ENCODE measurements around the gene AACS.

AACS gene

DNA sequence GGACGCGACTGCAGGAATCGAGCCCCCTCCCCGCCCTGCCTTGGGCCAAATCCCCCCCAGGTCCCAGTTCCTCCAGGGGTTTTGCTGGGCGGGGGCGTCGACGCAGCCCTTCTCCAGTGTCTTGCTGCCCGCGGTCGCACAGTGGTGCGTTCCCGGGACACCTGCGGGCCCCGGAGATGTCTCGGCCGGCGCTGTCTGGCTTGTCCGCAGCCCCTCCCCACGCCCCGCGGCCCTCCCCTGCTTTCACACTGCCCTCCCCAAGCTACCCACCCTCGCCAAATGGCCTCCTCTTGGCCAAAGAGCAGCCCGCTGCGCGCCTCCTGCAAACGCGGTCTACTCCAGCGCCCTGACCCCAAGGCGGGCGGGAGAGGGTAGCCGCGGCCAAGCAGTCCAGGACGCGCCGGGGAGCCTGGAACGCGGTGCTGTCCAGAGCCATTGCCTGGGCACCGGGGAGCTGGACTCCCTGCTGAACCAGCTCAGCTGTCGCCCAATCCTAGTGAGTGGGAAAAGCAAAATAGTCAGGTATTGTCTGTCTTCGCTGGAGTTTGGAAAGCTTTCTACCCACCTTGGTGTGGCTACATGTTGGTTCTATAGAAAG is 122.0 kb downstream of the AACS start:
- no peak for DNase-seq

DNA sequence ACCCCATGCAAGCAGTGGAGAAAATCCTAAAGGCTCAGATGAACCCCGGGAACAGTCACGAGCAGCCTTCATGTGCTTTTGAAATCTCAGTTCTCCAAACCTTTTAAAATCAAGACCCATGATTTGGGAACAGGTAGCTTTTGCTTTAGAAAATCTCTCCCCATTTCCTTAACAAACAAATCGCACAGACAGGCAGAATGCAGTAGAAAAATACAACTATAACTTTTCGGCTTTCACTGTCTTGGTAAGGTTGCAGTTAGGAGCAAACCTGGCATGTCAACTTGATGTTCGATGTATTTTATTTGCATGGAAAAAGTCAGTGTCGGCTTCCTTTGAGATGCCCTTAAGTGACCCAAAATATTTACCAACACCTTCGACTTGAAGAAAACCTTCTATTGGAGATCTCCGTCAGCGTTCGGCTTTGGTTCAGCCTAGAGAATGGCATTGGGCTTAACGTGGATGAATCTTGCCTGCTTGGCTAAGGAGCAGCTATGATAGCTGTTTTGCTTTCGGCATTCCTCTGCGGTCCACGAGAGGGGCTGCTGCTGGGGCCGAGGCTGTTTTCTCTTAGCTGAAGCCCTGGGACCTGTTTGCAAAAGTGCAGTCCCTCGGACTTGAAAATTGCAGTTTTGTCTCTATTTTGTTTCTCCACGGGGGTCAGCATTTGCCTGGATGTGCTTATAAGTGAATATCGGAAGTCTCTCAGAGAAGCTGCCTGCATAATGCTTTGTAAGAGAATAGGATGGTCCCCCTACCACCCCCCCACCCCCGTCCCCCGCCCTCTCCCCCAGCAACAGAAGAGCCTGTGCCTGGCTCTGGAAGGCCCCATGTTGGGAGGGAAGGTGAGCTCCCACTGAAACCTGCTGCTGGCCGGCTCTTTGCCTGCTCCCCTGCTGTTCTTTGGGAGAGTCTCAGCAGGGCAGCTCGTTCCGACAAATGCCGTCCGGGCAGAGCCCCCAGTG is 122.8 kb downstream of the AACS start:
- no peak for DNase-seq

DNA sequence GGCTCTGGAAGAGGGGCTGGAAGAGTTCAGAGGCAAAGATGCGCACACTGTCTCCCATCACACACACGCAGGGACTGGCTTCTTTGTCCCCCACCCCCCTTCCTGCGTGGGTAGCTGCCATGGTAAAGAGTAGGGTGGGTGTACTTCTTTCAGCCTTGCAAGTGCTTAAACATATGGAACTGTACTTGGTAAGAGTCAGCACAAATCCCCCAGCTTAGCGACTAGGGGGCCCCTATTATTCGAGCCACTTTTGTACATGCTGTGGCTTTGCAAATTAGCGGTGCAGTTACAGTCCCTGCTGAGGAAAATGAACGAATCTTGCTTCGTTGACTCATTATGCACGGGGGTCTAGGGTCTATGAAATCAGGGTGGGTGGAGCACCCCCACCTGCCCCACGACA is 123.8 kb downstream of the AACS start:
- DNase-seq, result no peak

DNA sequence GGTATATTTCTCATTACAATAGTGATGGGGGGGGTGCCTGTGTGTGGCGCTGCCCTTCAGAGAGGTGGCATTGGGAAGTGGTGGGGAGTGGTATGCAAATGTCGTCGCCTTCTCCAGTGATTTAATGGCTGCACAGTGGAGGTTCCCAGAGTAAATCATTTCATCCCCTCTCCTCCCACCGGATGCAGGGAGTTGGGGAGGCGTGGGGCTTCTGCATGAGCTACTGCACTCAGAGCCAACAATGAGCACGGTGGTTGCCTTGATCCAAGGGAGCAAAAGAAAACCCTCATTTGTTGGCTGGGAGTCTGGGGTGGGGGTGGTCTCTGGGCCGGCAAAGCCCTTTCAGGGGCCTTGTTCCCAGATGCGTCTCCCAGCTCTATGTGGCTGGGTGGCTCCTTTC is 124.3 kb downstream of the AACS start:
- DNase-seq, result no peak

DNA sequence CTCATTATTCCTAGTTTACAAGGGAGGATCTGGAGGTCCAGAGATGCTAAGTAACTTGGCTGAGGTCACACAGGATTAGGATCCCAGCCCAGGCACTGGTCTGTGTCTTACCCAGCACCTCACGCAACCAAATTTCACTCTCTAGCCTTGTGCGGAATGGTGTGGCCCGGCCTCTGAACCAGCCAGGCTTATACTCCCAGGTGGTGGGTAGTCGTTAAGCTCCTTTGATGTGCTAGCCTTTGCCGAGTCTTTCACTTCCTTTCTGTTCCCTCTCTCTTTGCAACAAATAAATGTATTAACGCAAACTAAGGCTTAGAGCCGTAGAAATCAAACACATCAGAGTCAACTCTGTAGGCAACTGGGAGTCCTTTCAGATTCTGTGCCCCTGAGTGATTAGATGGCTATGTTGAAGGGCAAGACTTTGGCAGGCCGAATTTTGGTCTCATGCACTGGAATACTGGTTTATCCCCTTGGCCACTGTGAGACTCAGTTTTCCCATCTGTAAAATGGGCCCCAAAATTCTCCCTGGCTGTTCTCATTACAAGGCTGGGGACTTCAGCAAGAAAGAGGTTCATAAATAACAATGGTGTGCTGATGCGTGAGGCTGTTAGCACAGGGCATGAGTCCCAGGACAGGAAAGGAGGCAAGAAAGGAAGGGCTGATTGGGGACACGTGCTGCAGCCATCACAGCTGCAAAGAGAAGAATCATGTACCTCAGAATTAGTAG is 126.3 kb downstream of the AACS start:
- DNase-seq, result no peak

DNA sequence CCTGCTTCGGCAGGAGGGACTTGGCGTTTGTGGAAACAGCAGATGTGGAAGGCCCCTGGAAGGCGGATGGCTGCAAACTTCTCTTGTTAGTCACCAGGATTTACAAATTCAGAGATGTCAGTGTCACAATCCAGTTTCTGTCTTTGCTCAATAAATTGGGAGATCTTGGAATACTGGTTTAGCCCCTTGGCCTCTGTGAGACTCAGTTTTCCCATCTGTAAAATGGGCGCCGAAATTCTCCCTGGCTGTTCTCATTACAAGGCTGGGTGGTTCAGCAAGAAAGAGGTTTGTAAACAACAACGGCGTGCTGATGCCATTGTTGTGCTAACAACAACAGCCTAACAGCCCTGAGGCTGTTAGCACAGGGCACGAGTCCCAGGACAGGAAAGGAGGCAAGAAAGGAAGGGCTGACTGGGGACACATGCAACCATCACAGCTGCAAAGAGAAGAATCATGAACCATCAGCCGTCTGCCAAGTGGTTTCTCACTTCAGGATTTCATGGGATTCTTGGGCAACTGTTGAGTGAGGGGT is 127.5 kb downstream of the AACS start:
- no peak for DNase-seq

Data from NCI-H2029 (cell line).